HepG2 (cell line): ENCODE results near the gene TNFSF15.

Experiments used
- CTCF ChIP-seq: sonication (generic); formaldehyde crosslinking; IDR thresholded peaks from 2 replicates; pipeline ENCODE4 v1.5.0; 2020; ENCODE audit warnings: mild to moderate bottlenecking, missing genetic modification reagents, moderate library complexity
- EHMT2 ChIP-seq: fragments of 200-600 bp; sonication (generic); IDR thresholded peaks from 2 replicates; pipeline ENCODE4 v1.7.0; 2017; ENCODE audit warnings: antibody characterized with exemption, low read depth, low read length, borderline replicate concordance
- EP300 ChIP-seq, 3 experiments: sonication (generic) in 1 of 3; formaldehyde crosslinking in 1 of 3; IDR thresholded peaks; 2 replicates each; pipeline versions ENCODE4 v1.5.1 to v1.6.1; 2011 to 2020; ENCODE audit warnings: low read depth in 2 of 3, low read length in 2 of 3, borderline replicate concordance in 1 of 3, improper control_type of control experiment in 1 of 3, mild to moderate bottlenecking in 1 of 3, missing genetic modification reagents in 1 of 3, moderate library complexity in 1 of 3
- MTA1 ChIP-seq: sonication (generic); formaldehyde crosslinking; IDR thresholded peaks from 2 replicates; pipeline ENCODE4 v1.4.0; 2020; ENCODE audit warnings: missing genetic modification reagents, mild to moderate bottlenecking, borderline replicate concordance
- XBP1 ChIP-seq: sonication (generic); formaldehyde crosslinking; IDR thresholded peaks from 2 replicates; pipeline ENCODE4 v1.5.0; 2020; ENCODE audit warnings: missing genetic modification reagents
- ZNF274 ChIP-seq: sonication (generic); formaldehyde crosslinking; IDR thresholded peaks from 2 replicates; pipeline ENCODE4 v1.5.1; 2020; ENCODE audit warnings: mild to moderate bottlenecking, missing genetic modification reagents
- TF ChIP-seq, protein P1 (sequence below): sonication (generic); formaldehyde crosslinking; conservative IDR thresholded peaks from 2 replicates; pipeline ENCODE4 v1.4.0; 2020; ENCODE audit warnings: missing genetic modification reagents
- TF ChIP-seq, protein P2 (sequence below): sonication (generic); formaldehyde crosslinking; IDR thresholded peaks from 2 replicates; pipeline ENCODE4 v1.4.0; 2020; ENCODE audit warnings: missing genetic modification reagents

DNA sequence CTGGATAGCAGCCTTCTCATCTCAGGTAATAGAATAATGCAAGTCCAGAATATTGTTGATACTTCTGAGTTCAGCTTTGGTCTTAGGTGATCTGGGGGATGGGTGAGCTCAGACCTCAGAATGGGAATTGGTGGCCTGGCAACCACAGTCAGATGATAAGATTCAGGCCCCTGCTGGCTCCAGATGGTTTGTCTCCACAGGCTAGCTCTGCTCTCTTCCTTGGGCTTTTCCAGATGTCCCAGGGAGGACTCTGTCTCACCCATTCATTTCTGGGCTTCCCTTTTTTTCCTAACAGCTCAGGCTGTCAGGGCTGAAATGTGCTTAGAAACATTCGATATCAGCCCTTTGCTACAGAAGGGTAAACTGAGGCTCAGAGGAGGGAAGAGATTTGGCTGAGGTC, 17.6 kb upstream of the TNFSF15 start:
- TF ChIP-seq ZNF274 (CRISPR knock-in tag): no peak
- TF ChIP-seq, protein P1, sequence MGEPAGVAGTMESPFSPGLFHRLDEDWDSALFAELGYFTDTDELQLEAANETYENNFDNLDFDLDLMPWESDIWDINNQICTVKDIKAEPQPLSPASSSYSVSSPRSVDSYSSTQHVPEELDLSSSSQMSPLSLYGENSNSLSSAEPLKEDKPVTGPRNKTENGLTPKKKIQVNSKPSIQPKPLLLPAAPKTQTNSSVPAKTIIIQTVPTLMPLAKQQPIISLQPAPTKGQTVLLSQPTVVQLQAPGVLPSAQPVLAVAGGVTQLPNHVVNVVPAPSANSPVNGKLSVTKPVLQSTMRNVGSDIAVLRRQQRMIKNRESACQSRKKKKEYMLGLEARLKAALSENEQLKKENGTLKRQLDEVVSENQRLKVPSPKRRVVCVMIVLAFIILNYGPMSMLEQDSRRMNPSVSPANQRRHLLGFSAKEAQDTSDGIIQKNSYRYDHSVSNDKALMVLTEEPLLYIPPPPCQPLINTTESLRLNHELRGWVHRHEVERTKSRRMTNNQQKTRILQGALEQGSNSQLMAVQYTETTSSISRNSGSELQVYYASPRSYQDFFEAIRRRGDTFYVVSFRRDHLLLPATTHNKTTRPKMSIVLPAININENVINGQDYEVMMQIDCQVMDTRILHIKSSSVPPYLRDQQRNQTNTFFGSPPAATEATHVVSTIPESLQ (CRISPR knock-in tag): no peak
- no peak for TF ChIP-seq MTA1 (CRISPR knock-in tag)
- TF ChIP-seq EP300 (IDR thresholded peaks at IDR 0.05; ENCODE audit: low read depth in 2 of 2, low read length in 2 of 2): no peak
- no peak for TF ChIP-seq EP300 (CRISPR knock-in tag; IDR thresholded peaks at IDR 0.05; ENCODE audit: borderline replicate concordance)
- TF ChIP-seq, protein P2, sequence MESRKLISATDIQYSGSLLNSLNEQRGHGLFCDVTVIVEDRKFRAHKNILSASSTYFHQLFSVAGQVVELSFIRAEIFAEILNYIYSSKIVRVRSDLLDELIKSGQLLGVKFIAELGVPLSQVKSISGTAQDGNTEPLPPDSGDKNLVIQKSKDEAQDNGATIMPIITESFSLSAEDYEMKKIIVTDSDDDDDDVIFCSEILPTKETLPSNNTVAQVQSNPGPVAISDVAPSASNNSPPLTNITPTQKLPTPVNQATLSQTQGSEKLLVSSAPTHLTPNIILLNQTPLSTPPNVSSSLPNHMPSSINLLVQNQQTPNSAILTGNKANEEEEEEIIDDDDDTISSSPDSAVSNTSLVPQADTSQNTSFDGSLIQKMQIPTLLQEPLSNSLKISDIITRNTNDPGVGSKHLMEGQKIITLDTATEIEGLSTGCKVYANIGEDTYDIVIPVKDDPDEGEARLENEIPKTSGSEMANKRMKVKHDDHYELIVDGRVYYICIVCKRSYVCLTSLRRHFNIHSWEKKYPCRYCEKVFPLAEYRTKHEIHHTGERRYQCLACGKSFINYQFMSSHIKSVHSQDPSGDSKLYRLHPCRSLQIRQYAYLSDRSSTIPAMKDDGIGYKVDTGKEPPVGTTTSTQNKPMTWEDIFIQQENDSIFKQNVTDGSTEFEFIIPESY: no peak
- no peak for TF ChIP-seq XBP1 (CRISPR knock-in tag)
- no peak for TF ChIP-seq CTCF (CRISPR knock-in tag)
- TF ChIP-seq EHMT2: no peak
